HG03442 (cell line): ENCODE data around the gene ZBBX.

Source experiments
- ATAC-seq: cut with Tn5 transposase; IDR thresholded peaks from one replicate; pipeline ENCODE4 v1.9.1; 2021; ENCODE audit warnings: mild to moderate bottlenecking, moderate library complexity; ENCODE audit not compliant: unreplicated experiment

Gene ZBBX

GRCh38 chr3:167318996-167319615, 61.0 kb downstream of the ZBBX start:
- no peak for ATAC-seq

- ATAC-seq, result no peak
Observed at GRCh38 chr3:167318306-167318705, 61.8 kb downstream of the ZBBX start.

- no peak for ATAC-seq
Observed at GRCh38 chr3:167306319-167306718, 73.8 kb downstream of the ZBBX start.

GRCh38 chr3:167305340-167305890, 74.7 kb downstream of the ZBBX start:
- no peak for ATAC-seq

GRCh38 chr3:167304077-167304476, 76.0 kb downstream of the ZBBX start:
- no peak for ATAC-seq

- no peak for ATAC-seq
Observed at GRCh38 chr3:167302678-167303077, 77.4 kb downstream of the ZBBX start.

- no peak for ATAC-seq
Observed at GRCh38 chr3:167300207-167300606, 79.9 kb downstream of the ZBBX start.

- no peak for ATAC-seq
Observed at GRCh38 chr3:167289435-167289834, 90.7 kb downstream of the ZBBX start.

- ATAC-seq, result no peak
Observed at GRCh38 chr3:167288737-167289136, 91.4 kb downstream of the ZBBX start.

GRCh38 chr3:167287308-167287707, 92.8 kb downstream of the ZBBX start:
- no peak for ATAC-seq

- no peak for ATAC-seq
Observed at GRCh38 chr3:167274141-167274874, 105.8 kb downstream of the ZBBX start.

- no peak for ATAC-seq
Observed at GRCh38 chr3:167253037-167253436, 127.1 kb downstream of the ZBBX start.

- no peak for ATAC-seq
Observed at GRCh38 chr3:167251678-167252077, 128.4 kb downstream of the ZBBX start.

- ATAC-seq, result no peak
Observed at GRCh38 chr3:167246252-167246651, 133.8 kb downstream of the ZBBX start.

GRCh38 chr3:167241048-167241845, 138.8 kb downstream of the ZBBX start:
- ATAC-seq, result no peak

- no peak for ATAC-seq
Observed at GRCh38 chr3:167228135-167228534, 152.0 kb downstream of the ZBBX start.

- no peak for ATAC-seq
Observed at GRCh38 chr3:167225821-167226220, 154.3 kb downstream of the ZBBX start.

- no peak for ATAC-seq
Observed at GRCh38 chr3:167209011-167209410, 171.1 kb downstream of the ZBBX start.

GRCh38 chr3:167203062-167203461, 177.0 kb downstream of the ZBBX start:
- no peak for ATAC-seq

- ATAC-seq, result no peak
Observed at GRCh38 chr3:167198949-167199600, 181.0 kb downstream of the ZBBX start.
